GM21360 (cell line): ENCODE data around the gene NEU4.

Source experiments
- ATAC-seq: cut with Tn5 transposase; IDR thresholded peaks from one replicate; pipeline ENCODE4 v1.9.1; 2021; ENCODE audit warnings: mild to moderate bottlenecking, moderate library complexity; ENCODE audit not compliant: unreplicated experiment

The NEU4 gene

GRCh38 chr2:241860184-241861078 is 51.4 kb downstream of the NEU4 start:
- peak; percentile 6 for ATAC-seq

GRCh38 chr2:241861264-241861663 is 52.3 kb downstream of the NEU4 start:
- ATAC-seq, result no peak

- ATAC-seq, result no peak
Measured at GRCh38 chr2:241862093-241862492, 53.1 kb downstream of the NEU4 start.

GRCh38 chr2:241862775-241863535 is 54.0 kb downstream of the NEU4 start:
- ATAC-seq, result no peak

DNA sequence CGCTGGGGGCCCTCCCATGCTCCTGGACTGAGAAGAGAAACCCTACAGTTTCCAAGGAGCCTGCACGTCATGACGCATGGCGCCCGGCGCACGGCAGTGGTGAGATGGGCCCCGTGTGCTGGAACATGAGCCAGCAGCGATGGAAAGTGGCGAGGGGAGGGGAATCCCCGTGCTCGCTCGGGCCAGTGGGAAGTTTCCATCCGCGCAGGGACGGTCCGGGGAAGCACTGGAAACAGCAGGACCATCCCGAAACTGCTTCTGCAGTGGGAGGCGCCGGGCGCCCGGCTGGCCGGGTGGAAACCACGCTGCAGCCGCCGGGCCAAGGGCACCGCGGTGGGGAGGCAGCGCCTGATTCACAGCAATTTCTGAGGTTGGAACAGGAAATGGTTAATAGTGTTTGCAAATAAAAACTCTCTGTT is 54.6 kb downstream of the NEU4 start:
- ATAC-seq, result no peak

DNA sequence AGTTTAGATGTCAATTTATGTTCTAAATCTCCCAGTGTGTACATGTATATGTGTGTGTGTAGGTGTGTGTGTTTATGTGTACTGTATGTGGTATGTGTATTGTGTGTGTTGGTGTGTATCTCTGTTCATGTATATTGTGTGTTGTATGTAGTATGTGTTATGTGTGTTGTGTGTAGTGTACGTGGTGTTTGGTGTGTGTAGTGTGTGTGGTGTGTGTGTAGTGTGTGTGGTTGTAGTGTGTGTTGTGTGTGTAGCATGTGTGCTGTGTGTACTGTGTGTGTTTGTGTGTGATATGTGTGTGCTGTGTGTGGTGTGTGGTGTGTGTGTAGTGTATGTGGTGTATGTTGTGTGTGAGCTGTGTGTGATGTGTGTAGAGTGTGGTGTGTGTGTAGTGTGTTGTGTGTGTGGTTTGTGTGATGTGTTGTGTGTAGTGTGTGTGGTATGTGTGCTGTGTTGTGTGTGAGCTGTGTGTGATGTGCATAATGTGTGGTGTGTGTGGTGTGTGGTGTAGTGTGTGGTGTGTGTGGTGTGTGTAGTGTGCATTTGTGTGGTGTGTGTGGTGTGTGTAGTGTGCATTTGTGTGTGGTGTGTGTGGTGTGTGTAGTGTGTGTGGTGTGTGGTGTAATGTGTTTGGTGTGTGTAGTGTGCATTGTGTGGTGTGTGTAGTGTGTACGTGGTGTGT is 55.3 kb downstream of the NEU4 start:
- ATAC-seq, result no peak

- no peak for ATAC-seq
Measured at GRCh38 chr2:241864850-241865213, 55.8 kb downstream of the NEU4 start.

DNA sequence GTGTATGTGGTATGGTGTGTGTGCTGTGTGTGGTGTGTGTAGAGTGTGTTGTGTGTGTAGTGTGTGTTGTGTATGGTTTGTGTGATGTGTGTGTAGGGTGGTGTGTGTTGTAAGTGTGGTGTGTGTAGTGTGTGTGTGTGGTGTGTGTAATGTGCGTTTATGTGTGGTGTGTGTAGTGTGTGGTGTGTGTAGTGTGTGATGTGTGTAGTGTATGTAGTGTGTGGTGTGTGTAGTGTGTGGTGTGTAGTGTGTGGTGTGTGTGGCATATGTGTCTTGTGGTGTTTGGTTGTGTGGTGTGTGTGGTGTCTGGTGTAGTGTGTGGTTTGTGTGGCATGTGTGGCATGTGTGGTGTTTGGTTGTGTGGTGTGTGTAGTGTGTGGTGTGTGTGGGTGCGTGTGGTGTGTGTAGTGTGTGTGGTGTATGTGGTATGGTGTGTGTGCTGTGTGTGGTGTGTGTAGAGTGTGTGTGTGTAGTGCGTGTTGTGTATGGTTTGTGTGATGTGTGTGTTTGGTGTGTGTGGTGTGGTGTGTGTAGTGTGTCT is 56.5 kb downstream of the NEU4 start:
- no peak for ATAC-seq

DNA sequence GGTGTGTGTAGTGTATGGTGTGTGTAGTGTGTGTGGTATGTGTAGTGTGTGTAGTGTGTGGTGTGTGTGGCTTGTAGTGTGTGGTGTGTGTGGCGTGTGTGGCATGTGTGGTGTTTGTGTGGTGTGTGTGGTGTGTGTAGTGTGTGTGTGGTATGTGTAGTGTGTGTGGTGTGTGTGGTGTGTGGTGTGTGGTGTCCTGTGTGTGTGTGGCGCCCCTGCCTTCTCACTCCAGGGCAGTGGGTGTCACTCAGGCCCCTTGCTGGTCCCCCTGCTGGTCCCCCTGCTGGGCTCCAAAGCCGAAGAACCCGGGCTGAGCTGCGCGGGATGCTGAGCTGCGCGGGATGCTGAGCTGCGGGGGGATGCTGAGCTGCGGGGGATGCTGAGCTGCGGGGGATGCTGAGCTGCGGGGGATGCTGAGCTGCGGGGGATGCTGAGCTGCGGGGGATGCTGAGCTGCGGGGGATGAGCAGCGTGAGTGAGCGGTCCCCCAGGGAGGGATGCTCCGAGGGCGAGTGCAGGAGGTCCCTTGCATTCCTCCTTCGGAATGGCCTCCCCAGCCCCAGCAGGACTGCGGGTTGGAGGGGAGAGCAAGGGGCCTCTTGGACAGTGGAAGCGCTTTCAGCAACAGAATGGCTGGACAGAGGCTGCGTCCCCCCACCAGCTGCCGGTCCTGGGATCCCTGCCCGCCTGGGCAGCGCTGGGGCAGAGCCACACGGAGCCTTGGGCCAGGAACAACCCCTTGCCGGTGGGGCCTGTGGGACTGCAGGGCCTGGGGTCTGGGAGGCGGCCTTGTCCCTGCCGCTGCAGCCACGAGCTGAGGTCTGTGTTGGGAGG is 57.2 kb downstream of the NEU4 start:
- ATAC-seq, result no peak
